ENCODE measurements around the gene SHC1. TPM values are rescaled to one million over a fixed set of nuclear protein-coding genes. Genes with fewer than 3 reads are reported as not detected.
"Not testable (repeated sequence)": the region's sequence is repeated elsewhere in the genome, so short reads cannot be mapped to it uniquely, and the experiment has no call there.

The SHC1 gene
- total RNA-seq, 1 donor from 2014 or later: 915 TPM

DNA sequence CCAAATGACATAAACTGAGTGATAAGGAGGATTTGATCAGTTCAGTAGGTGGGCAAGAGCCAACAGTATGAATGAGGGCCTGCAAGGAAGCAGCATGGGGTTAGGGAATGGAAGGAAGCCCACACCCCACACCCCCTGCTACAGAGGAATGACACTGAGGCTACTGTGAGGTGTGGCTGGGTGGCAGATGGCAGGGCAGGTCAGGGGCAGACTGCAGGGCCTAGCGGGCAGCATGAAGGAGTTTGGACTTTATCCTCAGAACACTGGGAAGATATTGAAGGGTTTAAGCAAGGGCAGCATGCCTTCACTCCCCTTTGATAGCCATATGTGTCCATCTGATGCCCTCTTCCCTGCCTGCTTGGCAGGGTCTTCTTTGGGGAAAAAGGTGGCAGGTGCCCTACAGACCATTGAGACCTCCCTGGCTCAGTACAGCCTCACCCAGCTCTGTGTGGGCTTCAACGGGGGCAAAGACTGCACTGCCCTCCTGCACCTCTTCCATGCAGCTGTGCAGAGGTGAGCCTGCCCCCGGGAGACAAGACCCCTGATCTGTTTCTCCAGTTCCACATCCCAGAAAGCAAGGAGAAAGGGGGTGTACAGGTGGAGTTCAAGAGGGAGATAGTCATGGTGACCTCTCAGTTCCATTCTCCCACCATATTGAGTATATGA lies 18.8 kb upstream of the SHC1 start:
- Mint-ChIP-seq H3K27ac (ENCODE audit: unreplicated experiment) (no peak overlapping the region), H3K4me3 (ENCODE audit: unreplicated experiment) (peak overlapping the region; percentile 53)

DNA sequence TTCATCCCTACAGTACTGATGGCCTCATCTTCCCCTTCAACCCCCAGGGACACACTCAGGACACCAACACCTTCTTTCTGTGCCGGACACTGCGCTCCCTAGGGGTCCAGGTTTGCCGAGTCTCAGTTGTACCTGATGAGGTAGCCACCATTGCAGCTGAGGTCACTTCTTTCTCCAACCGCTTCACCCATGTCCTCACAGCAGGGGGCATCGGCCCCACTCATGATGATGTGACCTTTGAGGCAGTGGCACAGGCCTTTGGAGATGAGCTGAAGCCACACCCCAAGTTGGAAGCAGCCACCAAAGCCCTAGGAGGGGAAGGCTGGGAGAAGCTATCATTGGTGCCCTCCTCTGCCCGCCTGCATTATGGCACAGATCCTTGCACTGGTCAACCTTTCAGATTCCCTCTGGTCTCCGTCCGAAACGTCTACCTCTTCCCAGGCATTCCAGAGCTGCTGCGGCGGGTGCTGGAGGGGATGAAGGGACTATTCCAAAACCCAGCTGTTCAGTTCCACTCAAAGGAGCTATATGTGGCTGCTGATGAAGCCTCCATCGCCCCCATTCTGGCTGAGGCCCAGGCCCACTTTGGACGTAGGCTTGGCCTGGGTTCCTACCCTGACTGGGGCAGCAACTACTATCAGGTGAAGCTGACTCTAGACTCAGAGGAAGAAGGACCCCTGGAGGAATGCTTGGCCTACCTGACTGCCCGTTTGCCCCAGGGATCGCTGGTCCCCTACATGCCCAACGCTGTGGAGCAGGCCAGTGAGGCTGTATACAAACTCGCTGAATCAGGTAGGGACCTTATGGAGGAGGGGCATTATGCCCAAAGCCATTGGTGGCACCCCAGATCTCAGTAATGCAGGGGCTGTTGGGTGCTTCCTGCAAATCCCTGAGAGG lies 17.8 kb upstream of the SHC1 start:
- Mint-ChIP-seq H3K4me3 (ENCODE audit: unreplicated experiment) (no peak overlapping the region), H3K27me3 (ENCODE audit: unreplicated experiment) (no peaks in the 10 kb centered on the region), H3K9me3 (ENCODE audit: unreplicated experiment) (no peaks in the 10 kb centered on the region), H3K27ac (ENCODE audit: unreplicated experiment) (no peak overlapping the region), H3K4me1 (ENCODE audit: unreplicated experiment) (peaks cover 4% of the 10 kb centered on the region), H3K36me3 (ENCODE audit: low read depth, unreplicated experiment) (peaks cover 12% of the 10 kb centered on the region)
- no peak for DNase-seq (ENCODE audit: low spot score)
- TF ChIP-seq, protein P1, sequence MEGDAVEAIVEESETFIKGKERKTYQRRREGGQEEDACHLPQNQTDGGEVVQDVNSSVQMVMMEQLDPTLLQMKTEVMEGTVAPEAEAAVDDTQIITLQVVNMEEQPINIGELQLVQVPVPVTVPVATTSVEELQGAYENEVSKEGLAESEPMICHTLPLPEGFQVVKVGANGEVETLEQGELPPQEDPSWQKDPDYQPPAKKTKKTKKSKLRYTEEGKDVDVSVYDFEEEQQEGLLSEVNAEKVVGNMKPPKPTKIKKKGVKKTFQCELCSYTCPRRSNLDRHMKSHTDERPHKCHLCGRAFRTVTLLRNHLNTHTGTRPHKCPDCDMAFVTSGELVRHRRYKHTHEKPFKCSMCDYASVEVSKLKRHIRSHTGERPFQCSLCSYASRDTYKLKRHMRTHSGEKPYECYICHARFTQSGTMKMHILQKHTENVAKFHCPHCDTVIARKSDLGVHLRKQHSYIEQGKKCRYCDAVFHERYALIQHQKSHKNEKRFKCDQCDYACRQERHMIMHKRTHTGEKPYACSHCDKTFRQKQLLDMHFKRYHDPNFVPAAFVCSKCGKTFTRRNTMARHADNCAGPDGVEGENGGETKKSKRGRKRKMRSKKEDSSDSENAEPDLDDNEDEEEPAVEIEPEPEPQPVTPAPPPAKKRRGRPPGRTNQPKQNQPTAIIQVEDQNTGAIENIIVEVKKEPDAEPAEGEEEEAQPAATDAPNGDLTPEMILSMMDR (IDR thresholded peaks at IDR 0.05; ENCODE audit: unreplicated experiment): no peak

More for the DNA sequence above, 18.8 kb upstream of the SHC1 start:
- TF ChIP-seq, protein P1 (IDR thresholded peaks at IDR 0.05; ENCODE audit: unreplicated experiment): no peak
- no peak for DNase-seq (ENCODE audit: low spot score)
- Mint-ChIP-seq H3K4me1 (ENCODE audit: unreplicated experiment) (peaks cover 8% of the 10 kb centered on the region), H3K9me3 (ENCODE audit: unreplicated experiment) (no peaks in the 10 kb centered on the region), H3K27me3 (ENCODE audit: unreplicated experiment) (no peaks in the 10 kb centered on the region), H3K36me3 (ENCODE audit: low read depth, unreplicated experiment) (peaks cover 12% of the 10 kb centered on the region)

DNA sequence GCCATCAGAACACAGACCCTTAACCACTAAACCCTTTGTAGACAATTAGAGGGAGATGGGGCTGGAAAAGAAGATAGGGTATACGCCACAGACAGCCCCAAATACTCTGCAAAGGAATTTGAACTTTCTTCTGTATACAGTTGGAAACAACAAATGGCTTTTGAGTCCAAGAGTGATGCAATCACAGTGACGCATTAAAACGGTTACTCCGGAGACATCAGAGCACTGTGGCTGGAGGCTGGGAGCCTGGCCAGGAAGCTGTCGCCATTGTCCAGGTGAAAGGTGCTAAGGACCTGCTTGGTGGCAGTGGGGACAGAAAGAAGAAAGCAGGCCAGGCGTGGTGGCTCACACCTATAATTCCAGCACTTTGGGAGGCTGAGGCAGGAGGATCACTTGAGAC lies 16.8 kb upstream of the SHC1 start:
- Mint-ChIP-seq H3K27me3 (ENCODE audit: unreplicated experiment) (no peaks in the 10 kb centered on the region), H3K4me3 (ENCODE audit: unreplicated experiment) (no peak overlapping the region), H3K9me3 (ENCODE audit: unreplicated experiment) (no peaks in the 10 kb centered on the region), H3K27ac (ENCODE audit: unreplicated experiment) (no peak overlapping the region), H3K36me3 (ENCODE audit: low read depth, unreplicated experiment) (peaks cover 12% of the 10 kb centered on the region), H3K4me1 (ENCODE audit: unreplicated experiment) (peaks cover 4% of the 10 kb centered on the region)
- TF ChIP-seq, protein P1 (IDR thresholded peaks at IDR 0.05; ENCODE audit: unreplicated experiment): no peak
- no peak for DNase-seq (ENCODE audit: low spot score)

DNA sequence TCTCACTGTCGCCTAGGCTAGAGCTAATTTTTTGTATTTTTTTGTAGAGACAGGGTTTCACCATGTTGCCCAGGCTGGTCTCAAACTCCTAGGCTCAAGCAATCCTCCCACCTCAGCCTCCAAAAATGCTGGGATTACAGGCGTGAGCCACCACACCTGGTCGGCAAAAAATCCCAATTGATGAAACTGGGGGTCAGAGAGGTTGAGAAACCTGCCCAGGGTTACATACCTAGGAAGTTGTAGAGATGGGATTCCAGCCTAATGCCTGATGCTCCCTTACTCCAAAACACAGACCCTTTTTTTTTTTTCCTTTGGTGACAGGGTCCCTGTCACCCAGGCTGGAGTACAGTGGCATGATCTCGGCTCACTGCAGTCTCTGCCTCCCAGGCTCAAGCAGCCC lies 16.2 kb upstream of the SHC1 start:
- H3K27me3 Mint-ChIP-seq (ENCODE audit: unreplicated experiment); H3K4me3 Mint-ChIP-seq (ENCODE audit: unreplicated experiment); H3K9me3 Mint-ChIP-seq (ENCODE audit: unreplicated experiment); H3K27ac Mint-ChIP-seq (ENCODE audit: unreplicated experiment); DNase-seq (ENCODE audit: low spot score); H3K4me1 Mint-ChIP-seq (ENCODE audit: unreplicated experiment): not testable (repeated sequence)
- peaks cover 12% of the 10 kb centered on the region for H3K36me3 Mint-ChIP-seq (ENCODE audit: low read depth, unreplicated experiment)

DNA sequence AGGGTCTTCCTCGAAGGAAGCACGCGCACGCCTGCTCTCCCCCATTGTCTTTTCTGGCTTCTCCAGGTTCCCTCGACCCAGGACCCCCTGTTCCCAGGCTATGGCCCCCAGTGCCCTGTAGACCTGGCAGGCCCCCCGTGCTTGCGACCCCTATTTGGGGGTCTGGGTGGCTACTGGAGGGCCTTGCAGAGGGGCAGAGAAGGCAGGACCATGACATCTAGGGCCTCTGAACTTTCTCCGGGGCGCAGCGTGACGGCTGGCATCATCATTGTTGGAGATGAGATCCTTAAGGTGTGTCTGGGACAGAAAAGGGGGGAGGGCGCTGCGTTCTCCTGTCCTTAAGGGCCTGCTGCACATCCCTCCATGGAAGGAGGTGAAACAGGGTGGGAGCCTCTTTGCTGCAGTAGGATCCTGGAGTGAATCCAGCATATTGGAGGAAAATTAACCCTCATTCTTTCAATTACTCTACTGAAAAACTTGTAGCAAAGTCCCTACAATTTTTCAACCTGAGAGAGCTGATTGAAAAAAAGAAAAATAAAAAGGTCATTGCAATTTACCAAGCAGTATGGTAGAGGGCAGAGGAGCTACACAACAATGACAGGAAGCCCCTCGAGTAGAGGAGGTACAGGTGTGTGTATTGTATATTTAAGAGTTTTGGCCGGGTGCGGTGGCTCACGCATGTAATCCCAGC lies 13.4 kb upstream of the SHC1 start:
- Mint-ChIP-seq H3K4me1 (ENCODE audit: unreplicated experiment) (peaks cover under 1% of the 10 kb centered on the region), H3K36me3 (ENCODE audit: low read depth, unreplicated experiment) (peaks cover 9% of the 10 kb centered on the region), H3K27me3 (ENCODE audit: unreplicated experiment) (no peaks in the 10 kb centered on the region), H3K9me3 (ENCODE audit: unreplicated experiment) (no peaks in the 10 kb centered on the region), H3K27ac (ENCODE audit: unreplicated experiment) (no peak overlapping the region), H3K4me3 (ENCODE audit: unreplicated experiment) (no peak overlapping the region)
- TF ChIP-seq, protein P1 (IDR thresholded peaks at IDR 0.05; ENCODE audit: unreplicated experiment): no peak
- no peak for DNase-seq (ENCODE audit: low spot score)

All from endothelial cell (in vitro differentiated cells).